ENCODE data around the gene XIRP1. TPM values are rescaled to one million over a fixed set of nuclear protein-coding genes. Genes with fewer than 3 reads are reported as not detected.

The XIRP1 gene
- total RNA-seq, 1 donor from 2014 or later, result not detected

GRCh38 chr3:39144748-39145380 lies 47.5 kb downstream of the XIRP1 start:
- no peak for TF ChIP-seq CTCF (IDR thresholded peaks at IDR 0.05; ENCODE audit: unreplicated experiment)
- H3K27me3 Mint-ChIP-seq, result no peaks in the 10 kb centered on the region
- no peak for DNase-seq (ENCODE audit: low spot score, unreplicated experiment)
- H3K27ac Mint-ChIP-seq, result no peak overlapping the region
- no peaks in the 10 kb centered on the region for H3K9me3 Mint-ChIP-seq (ENCODE audit: low read depth)
- peaks cover 48% of the 10 kb centered on the region for H3K4me1 Mint-ChIP-seq (ENCODE audit: low read depth)
- no peak overlapping the region for H3K4me3 Mint-ChIP-seq (ENCODE audit: low read depth)
- peaks cover 6% of the 10 kb centered on the region for H3K36me3 Mint-ChIP-seq (ENCODE audit: insufficient read depth)

GRCh38 chr3:39144095-39144747 lies 48.2 kb downstream of the XIRP1 start:
- Mint-ChIP-seq H3K4me3 (ENCODE audit: low read depth) (no peak overlapping the region), H3K27ac (no peak overlapping the region), H3K9me3 (ENCODE audit: low read depth) (no peaks in the 10 kb centered on the region), H3K36me3 (ENCODE audit: insufficient read depth) (peaks cover 6% of the 10 kb centered on the region), H3K4me1 (ENCODE audit: low read depth) (peaks cover 42% of the 10 kb centered on the region), H3K27me3 (no peaks in the 10 kb centered on the region)
- TF ChIP-seq CTCF (IDR thresholded peaks at IDR 0.05; ENCODE audit: unreplicated experiment), result no peak
- DNase-seq (ENCODE audit: low spot score, unreplicated experiment), result no peak

GRCh38 chr3:39143051-39143885 lies 49.1 kb downstream of the XIRP1 start:
- Mint-ChIP-seq H3K27ac (peak overlapping the region; percentile 67), H3K4me1 (ENCODE audit: low read depth) (peaks cover 32% of the 10 kb centered on the region), H3K9me3 (ENCODE audit: low read depth) (no peaks in the 10 kb centered on the region), H3K36me3 (ENCODE audit: insufficient read depth) (peaks cover 6% of the 10 kb centered on the region), H3K4me3 (ENCODE audit: low read depth) (no peak overlapping the region), H3K27me3 (no peaks in the 10 kb centered on the region)
- DNase-seq (ENCODE audit: low spot score, unreplicated experiment), result no peak
- no peak for TF ChIP-seq CTCF (IDR thresholded peaks at IDR 0.05; ENCODE audit: unreplicated experiment)

- Mint-ChIP-seq H3K4me1 (ENCODE audit: low read depth) (peaks cover 21% of the 10 kb centered on the region), H3K27me3 (no peaks in the 10 kb centered on the region), H3K27ac (no peak overlapping the region), H3K4me3 (ENCODE audit: low read depth) (no peak overlapping the region), H3K36me3 (ENCODE audit: insufficient read depth) (peaks cover 10% of the 10 kb centered on the region), H3K9me3 (ENCODE audit: low read depth) (no peaks in the 10 kb centered on the region)
- no peak for DNase-seq (ENCODE audit: low spot score, unreplicated experiment)
- TF ChIP-seq CTCF (IDR thresholded peaks at IDR 0.05; ENCODE audit: unreplicated experiment), result no peak
Observed at GRCh38 chr3:39142067-39142466, 50.3 kb downstream of the XIRP1 start.
